ENCODE data around the gene POLR3A. TPM values are rescaled to one million over a fixed set of nuclear protein-coding genes. Genes with fewer than 3 reads are reported as not detected.

POLR3A gene
- total RNA-seq, 1 donor from 2014 or later, result 41.0 TPM

GRCh38 chr10:77993620-77994019 is 35.7 kb downstream of the POLR3A start:
- Mint-ChIP-seq H3K4me3 (ENCODE audit: unreplicated experiment) (no peak overlapping the region), H3K9me3 (ENCODE audit: unreplicated experiment) (peaks cover 2% of the 10 kb centered on the region), H3K36me3 (ENCODE audit: unreplicated experiment) (no peaks in the 10 kb centered on the region), H3K4me1 (ENCODE audit: low read depth, unreplicated experiment) (peaks cover 3% of the 10 kb centered on the region), H3K27ac (ENCODE audit: unreplicated experiment) (no peak overlapping the region), H3K27me3 (ENCODE audit: unreplicated experiment) (peaks cover 2% of the 10 kb centered on the region)
- TF ChIP-seq, protein P1, sequence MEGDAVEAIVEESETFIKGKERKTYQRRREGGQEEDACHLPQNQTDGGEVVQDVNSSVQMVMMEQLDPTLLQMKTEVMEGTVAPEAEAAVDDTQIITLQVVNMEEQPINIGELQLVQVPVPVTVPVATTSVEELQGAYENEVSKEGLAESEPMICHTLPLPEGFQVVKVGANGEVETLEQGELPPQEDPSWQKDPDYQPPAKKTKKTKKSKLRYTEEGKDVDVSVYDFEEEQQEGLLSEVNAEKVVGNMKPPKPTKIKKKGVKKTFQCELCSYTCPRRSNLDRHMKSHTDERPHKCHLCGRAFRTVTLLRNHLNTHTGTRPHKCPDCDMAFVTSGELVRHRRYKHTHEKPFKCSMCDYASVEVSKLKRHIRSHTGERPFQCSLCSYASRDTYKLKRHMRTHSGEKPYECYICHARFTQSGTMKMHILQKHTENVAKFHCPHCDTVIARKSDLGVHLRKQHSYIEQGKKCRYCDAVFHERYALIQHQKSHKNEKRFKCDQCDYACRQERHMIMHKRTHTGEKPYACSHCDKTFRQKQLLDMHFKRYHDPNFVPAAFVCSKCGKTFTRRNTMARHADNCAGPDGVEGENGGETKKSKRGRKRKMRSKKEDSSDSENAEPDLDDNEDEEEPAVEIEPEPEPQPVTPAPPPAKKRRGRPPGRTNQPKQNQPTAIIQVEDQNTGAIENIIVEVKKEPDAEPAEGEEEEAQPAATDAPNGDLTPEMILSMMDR (IDR thresholded peaks at IDR 0.05; ENCODE audit: partially characterized antibody, unreplicated experiment), result no peak
- DNase-seq, result no peak

- Mint-ChIP-seq H3K36me3 (ENCODE audit: unreplicated experiment) (no peaks in the 10 kb centered on the region), H3K9me3 (ENCODE audit: unreplicated experiment) (peaks cover 2% of the 10 kb centered on the region), H3K4me1 (ENCODE audit: low read depth, unreplicated experiment) (peaks cover 5% of the 10 kb centered on the region), H3K4me3 (ENCODE audit: unreplicated experiment) (no peak overlapping the region), H3K27ac (ENCODE audit: unreplicated experiment) (peak overlapping the region; percentile 72), H3K27me3 (ENCODE audit: unreplicated experiment) (no peaks in the 10 kb centered on the region)
- TF ChIP-seq, protein P1 (IDR thresholded peaks at IDR 0.05; ENCODE audit: partially characterized antibody, unreplicated experiment), result no peak
- DNase-seq, result no peak
Observed at GRCh38 chr10:77989081-77989724, 40.1 kb downstream of the POLR3A start.

DNA sequence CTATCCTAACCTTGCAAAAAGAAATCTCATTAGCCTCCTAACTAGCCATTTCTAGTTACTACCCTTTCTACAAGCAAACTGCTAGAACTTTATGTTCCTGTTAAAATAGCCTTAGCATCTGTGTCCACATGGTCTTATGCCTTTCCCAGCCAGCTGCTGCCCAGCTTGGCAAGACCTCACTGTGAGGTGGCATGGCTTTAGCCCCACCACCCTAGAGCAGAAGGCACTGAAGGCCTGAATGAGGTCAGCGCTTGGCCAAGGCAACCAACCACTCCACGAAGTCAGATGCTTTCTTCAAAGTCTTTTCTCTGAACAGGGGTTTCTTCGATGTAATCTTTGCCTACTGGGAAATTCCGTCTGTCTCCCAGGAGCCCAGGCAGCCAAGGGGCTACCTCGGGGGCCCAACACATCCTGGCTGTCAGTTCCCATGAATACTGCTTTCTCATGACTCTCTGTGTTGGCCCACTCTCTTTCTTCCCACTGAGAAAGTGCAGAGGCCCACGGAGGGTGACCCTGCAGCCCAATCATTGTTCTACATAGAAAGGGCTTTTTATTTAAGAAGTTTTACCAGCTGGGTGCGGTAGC is 41.6 kb downstream of the POLR3A start:
- Mint-ChIP-seq H3K9me3 (ENCODE audit: unreplicated experiment) (peaks cover 2% of the 10 kb centered on the region), H3K4me3 (ENCODE audit: unreplicated experiment) (no peak overlapping the region), H3K27ac (ENCODE audit: unreplicated experiment) (no peak overlapping the region), H3K4me1 (ENCODE audit: low read depth, unreplicated experiment) (peaks cover 5% of the 10 kb centered on the region), H3K36me3 (ENCODE audit: unreplicated experiment) (no peaks in the 10 kb centered on the region), H3K27me3 (ENCODE audit: unreplicated experiment) (no peaks in the 10 kb centered on the region)
- no peak for DNase-seq
- TF ChIP-seq, protein P1 (IDR thresholded peaks at IDR 0.05; ENCODE audit: partially characterized antibody, unreplicated experiment), result no peak

DNA sequence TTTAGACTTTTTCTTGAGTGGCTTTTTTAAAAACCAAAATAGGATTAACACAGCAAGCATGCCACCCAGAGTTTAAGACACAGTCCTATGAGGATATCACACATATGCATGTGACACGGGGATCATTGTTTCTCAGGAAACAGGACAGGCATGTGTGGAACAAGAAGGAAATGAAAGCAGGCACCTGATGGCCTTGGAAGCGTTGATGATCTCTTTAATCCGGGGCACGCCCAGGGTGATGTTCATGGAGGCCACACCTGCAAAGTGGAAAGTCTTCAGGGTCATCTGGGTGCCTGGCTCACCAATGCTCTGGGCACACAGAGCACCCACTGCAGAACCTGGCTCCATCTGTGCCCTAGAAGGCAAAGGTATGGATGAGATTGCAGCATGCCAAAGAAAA is 44.3 kb downstream of the POLR3A start:
- TF ChIP-seq, protein P1 (IDR thresholded peaks at IDR 0.05; ENCODE audit: partially characterized antibody, unreplicated experiment), result no peak
- H3K4me1 Mint-ChIP-seq (ENCODE audit: low read depth, unreplicated experiment), result peaks cover 5% of the 10 kb centered on the region
- no peak overlapping the region for H3K27ac Mint-ChIP-seq (ENCODE audit: unreplicated experiment)
- no peaks in the 10 kb centered on the region for H3K36me3 Mint-ChIP-seq (ENCODE audit: unreplicated experiment)
- no peaks in the 10 kb centered on the region for H3K27me3 Mint-ChIP-seq (ENCODE audit: unreplicated experiment)
- DNase-seq, result no peak
- H3K9me3 Mint-ChIP-seq (ENCODE audit: unreplicated experiment), result peaks cover 2% of the 10 kb centered on the region
- no peak overlapping the region for H3K4me3 Mint-ChIP-seq (ENCODE audit: unreplicated experiment)

Measured in glutamatergic neuron (in vitro differentiated cells).